ENCODE measurements around the gene NCF4.
A peak's percentile ranks its signal among the peaks of the same experiment; 100 is the strongest.

NCF4 gene

GRCh38 chr22:36838119-36839030 lies 22.4 kb upstream of the NCF4 start:
- DNase-seq, result no peak

GRCh38 chr22:36839356-36840073 lies 21.3 kb upstream of the NCF4 start:
- no peak for DNase-seq

GRCh38 chr22:36840106-36840505 lies 20.7 kb upstream of the NCF4 start:
- no peak for DNase-seq

GRCh38 chr22:36846271-36846670 lies 14.5 kb upstream of the NCF4 start:
- DNase-seq, result no peak

- DNase-seq, result no peak
Measured at GRCh38 chr22:36846949-36847348, 13.9 kb upstream of the NCF4 start.

GRCh38 chr22:36850056-36850455 lies 10.8 kb upstream of the NCF4 start:
- no peak for DNase-seq

- no peak for DNase-seq
Measured at GRCh38 chr22:36850682-36851081, 10.1 kb upstream of the NCF4 start.

DNA sequence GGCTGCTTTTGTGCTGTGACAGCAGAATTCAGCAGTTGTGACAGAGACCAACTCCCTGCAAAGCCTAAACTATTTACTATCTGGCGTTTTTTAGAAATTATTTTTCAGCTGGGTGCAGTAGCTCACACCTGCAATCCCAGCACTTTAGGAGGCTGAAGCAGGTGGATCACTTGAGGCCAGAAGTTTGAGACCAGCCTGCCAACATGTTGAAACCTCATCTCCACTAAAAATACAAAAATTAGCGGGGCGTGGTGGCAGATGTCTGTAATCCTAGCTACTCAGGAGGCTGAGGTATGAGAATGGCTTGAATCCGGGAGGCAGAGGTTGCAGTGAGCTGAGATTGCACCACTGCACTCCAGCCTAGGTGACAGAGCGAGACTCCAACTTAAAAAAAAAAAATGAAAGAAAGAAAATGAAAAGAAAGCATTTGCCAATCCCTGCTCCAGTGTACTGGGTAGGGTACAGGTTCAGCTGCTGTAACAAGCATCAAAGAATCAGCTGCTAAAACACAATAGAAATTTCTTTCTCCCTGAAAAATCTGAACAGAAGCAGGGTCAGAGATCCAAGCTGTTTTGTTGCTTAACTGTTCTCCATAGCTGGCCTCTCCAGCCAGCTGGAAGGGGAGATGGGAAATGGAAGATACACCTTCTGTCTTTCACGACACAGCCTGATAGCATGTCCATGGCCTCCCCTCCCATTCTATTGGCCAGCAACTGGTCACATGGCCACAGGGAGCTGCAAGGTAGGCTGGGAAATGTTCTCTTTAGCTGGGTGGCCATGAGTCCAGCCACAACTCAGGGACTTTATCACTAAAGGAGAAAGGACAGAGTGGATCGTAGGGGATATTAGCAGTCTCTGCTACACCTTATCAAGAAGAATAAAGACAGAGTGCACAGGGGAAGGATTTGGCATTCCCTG lies 8.5 kb upstream of the NCF4 start:
- no peak for DNase-seq

DNA sequence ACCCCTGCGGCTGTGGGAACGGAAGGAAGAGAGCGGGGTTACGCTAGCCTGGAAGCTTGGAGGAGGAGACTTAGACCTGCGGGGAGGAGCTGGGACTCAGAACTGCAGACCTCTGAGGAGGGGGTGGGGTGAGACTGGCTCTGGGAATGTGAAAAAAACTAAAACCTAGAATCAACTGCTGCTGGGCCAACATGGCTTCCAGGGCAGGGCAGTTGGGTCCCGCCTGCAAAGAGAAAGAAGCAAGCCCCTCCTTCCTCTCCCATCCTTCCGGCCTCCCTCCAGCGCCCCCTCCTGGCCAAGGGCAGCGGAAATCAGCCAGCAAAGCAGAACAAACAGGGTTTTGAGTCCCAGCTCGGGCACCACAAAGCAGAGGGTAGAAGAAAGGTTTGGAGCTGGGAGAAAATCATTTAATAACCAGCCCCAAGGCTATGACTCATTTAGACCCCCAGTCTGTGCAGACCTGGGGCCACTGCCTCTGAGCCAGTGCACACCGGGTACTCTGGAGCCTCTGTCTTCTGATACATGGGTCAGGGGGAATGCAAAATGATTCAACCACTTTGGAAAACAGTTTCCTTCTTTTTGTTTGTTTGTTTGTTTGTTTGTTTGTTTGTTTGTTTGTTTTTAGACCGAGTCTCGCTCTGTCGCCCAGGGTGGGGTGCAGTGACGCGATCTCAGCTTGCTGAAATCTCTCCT lies 7.3 kb upstream of the NCF4 start:
- DNase-seq, result peak; percentile 31 to 62

DNA sequence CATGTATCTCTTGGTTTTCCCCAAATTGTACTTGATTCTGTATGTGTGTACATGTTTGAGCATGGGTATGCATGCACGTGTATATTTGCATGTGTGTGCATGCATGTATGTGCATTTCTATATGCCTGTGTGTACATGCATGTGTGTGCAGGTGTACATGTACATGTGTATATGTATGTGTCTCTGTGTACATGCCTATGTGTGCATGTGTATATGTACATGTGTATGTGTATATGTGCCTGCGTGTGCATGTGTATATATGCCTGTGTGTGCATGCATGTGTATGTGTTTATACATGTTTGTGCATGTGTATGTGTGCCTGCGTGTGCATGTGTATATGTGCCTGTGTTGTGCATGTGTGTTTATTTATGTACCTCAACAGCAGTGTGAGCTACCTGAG lies 5.3 kb upstream of the NCF4 start:
- DNase-seq, result no peak

DNA sequence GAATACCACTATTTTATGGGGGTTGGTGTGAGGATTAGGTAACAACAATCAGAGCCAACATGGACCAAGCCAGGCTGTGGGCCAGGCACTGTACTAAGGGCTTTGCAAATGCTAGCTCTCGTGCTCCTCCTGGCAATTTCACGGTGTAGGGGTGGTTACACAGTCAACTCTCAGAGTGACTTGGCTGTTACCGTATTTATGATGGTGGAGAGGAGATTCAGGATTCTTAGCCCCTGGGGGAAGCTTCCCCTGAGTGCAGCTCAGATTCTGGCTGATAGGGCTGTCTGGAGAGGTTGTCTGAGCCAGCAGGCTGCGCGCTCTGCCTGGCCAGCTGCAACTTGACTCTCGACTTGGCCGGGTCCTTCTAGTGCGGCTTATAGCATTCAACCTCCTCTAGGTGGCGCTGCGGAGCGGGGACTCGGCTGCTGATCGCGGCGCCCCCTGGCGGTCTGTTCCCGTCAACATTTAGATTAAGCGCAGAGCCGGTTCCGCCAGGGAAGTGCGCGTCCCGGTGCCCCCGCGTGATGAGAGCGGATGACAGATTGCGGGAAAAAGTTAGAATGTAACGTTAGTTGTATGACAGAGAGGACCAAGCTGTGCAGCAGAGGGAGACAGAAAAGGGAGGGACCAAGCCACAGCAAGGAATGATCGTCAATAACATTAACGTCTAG lies 4.5 kb upstream of the NCF4 start:
- DNase-seq, result peak; percentile 77 to 84

- DNase-seq, result no peak
Measured at GRCh38 chr22:36856792-36857135, 4.0 kb upstream of the NCF4 start.

GRCh38 chr22:36858156-36858555 lies 2.6 kb upstream of the NCF4 start:
- no peak for DNase-seq

GRCh38 chr22:36858966-36859365 lies 1.8 kb upstream of the NCF4 start:
- DNase-seq, result no peak

DNA sequence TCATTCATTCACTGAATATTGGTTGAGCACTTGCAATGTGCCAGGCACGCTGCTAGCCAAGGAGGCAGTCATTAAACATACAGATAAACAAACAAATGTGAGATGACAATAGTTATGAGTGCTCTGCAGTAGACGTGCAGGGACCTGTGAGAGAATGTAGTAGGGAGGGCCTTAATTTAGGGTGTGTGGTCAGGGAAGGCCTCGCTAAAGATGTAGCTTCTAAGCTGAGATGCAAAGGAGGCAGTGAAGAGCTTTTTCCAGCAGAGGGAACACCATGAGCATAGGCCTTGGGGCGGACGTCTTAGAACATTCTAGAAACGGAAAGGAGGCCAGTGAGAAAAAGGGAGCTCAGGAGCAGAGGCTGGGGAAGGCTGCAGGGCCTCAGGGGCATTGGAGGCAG lies 789 bp upstream of the NCF4 start:
- no peak for DNase-seq

DNA sequence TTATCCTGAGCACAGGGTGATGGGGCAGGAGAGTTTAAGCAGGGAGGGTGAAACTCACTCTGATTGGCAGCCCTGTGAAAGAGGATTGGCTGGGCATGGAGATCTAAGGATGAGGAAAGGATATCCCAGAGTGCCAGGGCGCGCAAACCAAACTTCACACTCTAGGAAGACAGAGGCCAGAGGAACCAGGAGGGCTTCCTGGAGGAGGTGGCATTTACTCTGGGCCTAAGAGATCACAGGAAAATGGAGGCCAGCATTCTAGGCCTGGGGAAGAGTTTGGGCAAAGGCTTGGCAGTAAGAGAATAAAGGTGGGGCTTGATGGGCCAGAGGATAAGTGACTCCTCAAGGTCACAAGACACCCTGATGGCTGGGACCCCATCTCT lies 377 bp upstream of the NCF4 start:
- DNase-seq, result no peak

GRCh38 chr22:36862251-36863242 lies 1.7 kb downstream of the NCF4 start:
- DNase-seq, result no peak

DNA sequence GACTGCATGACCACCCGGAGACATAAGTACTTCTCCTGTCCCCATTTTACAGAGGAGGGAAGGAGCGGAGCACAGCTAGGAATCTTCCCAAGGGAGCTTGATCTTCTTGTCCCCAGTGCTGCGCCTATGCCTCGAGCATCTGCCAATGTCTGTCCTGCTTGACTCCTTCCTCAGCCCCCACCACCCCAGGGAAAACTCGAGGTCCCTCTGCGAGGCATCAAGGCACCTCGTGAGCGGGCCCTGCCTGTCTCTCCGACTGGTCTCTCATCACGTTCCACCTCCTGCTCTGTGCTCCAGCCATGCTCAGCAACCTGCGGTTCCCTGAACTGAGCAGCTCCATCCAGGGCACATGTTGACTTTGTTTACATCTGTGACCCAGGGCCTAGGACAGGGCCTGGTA lies 2.5 kb downstream of the NCF4 start:
- no peak for DNase-seq

- no peak for DNase-seq
Measured at GRCh38 chr22:36863979-36864378, 3.2 kb downstream of the NCF4 start.

GRCh38 chr22:36864454-36865215 lies 3.8 kb downstream of the NCF4 start:
- DNase-seq, result no peak
